ENCODE results near the gene STRADA. TPM values are rescaled to one million over a fixed set of nuclear protein-coding genes. Genes with fewer than 3 reads are reported as not detected.
A peak's percentile ranks its signal among the peaks of the same experiment; 100 is the strongest.

STRADA gene
- total RNA-seq, 1 experiment from 2014 or later, result 56.3 TPM

GRCh38 chr17:63775420-63775819, 33.8 kb upstream of the STRADA start:
- no peak for DNase-seq (ENCODE audit: low spot score)
- TF ChIP-seq EZH2 (IDR thresholded peaks at IDR 0.05; ENCODE audit: borderline replicate concordance, low read depth, low read length, poor library complexity, severe bottlenecking), result no peak
- TF ChIP-seq, protein P1, sequence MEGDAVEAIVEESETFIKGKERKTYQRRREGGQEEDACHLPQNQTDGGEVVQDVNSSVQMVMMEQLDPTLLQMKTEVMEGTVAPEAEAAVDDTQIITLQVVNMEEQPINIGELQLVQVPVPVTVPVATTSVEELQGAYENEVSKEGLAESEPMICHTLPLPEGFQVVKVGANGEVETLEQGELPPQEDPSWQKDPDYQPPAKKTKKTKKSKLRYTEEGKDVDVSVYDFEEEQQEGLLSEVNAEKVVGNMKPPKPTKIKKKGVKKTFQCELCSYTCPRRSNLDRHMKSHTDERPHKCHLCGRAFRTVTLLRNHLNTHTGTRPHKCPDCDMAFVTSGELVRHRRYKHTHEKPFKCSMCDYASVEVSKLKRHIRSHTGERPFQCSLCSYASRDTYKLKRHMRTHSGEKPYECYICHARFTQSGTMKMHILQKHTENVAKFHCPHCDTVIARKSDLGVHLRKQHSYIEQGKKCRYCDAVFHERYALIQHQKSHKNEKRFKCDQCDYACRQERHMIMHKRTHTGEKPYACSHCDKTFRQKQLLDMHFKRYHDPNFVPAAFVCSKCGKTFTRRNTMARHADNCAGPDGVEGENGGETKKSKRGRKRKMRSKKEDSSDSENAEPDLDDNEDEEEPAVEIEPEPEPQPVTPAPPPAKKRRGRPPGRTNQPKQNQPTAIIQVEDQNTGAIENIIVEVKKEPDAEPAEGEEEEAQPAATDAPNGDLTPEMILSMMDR (conservative IDR thresholded peaks at IDR 0.05; ENCODE audit: low read depth, low read length), result no peak
- ChIA-PET CTCF (no interaction called here), POLR2A (ENCODE audit: low non-redundant PET) (no interaction called here)
- peak overlapping the region; percentile 70 for H3K4me3 ChIP-seq (ENCODE audit: low read depth, low read length, poor library complexity, severe bottlenecking)
- no TSS peak for BruUV-seq (replicated peaks)
- peak overlapping the region; percentile 99 for H3K27ac ChIP-seq (ENCODE audit: low read depth, low read length, poor library complexity, severe bottlenecking)
- H3K27me3 ChIP-seq (replicated peaks; ENCODE audit: insufficient read depth, low read depth, low read length, poor library complexity), result no peaks in the 10 kb centered on the region
- intact Hi-C loops (cut with micrococcal nuclease; ENCODE audit: unreplicated experiment), result no loop called here
- peaks cover 34% of the 10 kb centered on the region for H3K36me3 ChIP-seq (ENCODE audit: insufficient read depth, low read length, poor library complexity, severe bottlenecking)
- no peaks in the 10 kb centered on the region for H3K9me3 ChIP-seq (ENCODE audit: low read depth, low read length, poor library complexity, severe bottlenecking)
- H3K4me1 ChIP-seq (ENCODE audit: insufficient read depth, low read length, poor library complexity, severe bottlenecking), result peaks cover 10% of the 10 kb centered on the region

DNA sequence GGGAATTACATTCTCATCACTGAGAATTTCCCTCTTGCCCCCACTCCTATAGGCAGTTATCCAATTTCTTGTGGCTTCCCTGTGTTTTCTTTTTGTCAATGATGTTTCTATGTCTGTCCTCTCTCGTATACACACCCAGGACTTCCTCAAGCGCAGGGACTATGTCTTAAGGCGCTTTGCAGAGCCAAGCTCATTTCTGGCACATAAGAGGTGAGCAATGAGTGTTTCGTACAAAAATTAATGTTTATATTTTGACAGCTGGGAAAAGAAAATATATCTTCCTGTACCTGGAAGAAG, 33.3 kb upstream of the STRADA start:
- CTCF ChIA-PET, result no interaction called here
- Histone ChIP-seq H3K27ac (ENCODE audit: low read depth, low read length, poor library complexity, severe bottlenecking) (peak overlapping the region; percentile 99), H3K4me1 (ENCODE audit: insufficient read depth, low read length, poor library complexity, severe bottlenecking) (peaks cover 10% of the 10 kb centered on the region), H3K9me3 (ENCODE audit: low read depth, low read length, poor library complexity, severe bottlenecking) (no peaks in the 10 kb centered on the region), H3K36me3 (ENCODE audit: insufficient read depth, low read length, poor library complexity, severe bottlenecking) (peaks cover 35% of the 10 kb centered on the region), H3K4me3 (ENCODE audit: low read depth, low read length, poor library complexity, severe bottlenecking) (peak overlapping the region; percentile 70), H3K27me3 (replicated peaks; ENCODE audit: insufficient read depth, low read depth, low read length, poor library complexity) (no peaks in the 10 kb centered on the region)
- BruUV-seq (replicated peaks), result TSS peak; percentile 29
- no peak for DNase-seq (ENCODE audit: low spot score)
- intact Hi-C loops (cut with micrococcal nuclease; ENCODE audit: unreplicated experiment), result no loop called here
- TF ChIP-seq EZH2 (IDR thresholded peaks at IDR 0.05; ENCODE audit: borderline replicate concordance, low read depth, low read length, poor library complexity, severe bottlenecking), result no peak
- TF ChIP-seq, protein P1 (conservative IDR thresholded peaks at IDR 0.05; ENCODE audit: low read depth, low read length), result no peak
- POLR2A ChIA-PET (ENCODE audit: low non-redundant PET), result interaction anchor here (0.9 kb wide), 1 partner anchor 15 kb away, joined by 3 read pairs; no protein-coding TSS in a partner anchor

DNA sequence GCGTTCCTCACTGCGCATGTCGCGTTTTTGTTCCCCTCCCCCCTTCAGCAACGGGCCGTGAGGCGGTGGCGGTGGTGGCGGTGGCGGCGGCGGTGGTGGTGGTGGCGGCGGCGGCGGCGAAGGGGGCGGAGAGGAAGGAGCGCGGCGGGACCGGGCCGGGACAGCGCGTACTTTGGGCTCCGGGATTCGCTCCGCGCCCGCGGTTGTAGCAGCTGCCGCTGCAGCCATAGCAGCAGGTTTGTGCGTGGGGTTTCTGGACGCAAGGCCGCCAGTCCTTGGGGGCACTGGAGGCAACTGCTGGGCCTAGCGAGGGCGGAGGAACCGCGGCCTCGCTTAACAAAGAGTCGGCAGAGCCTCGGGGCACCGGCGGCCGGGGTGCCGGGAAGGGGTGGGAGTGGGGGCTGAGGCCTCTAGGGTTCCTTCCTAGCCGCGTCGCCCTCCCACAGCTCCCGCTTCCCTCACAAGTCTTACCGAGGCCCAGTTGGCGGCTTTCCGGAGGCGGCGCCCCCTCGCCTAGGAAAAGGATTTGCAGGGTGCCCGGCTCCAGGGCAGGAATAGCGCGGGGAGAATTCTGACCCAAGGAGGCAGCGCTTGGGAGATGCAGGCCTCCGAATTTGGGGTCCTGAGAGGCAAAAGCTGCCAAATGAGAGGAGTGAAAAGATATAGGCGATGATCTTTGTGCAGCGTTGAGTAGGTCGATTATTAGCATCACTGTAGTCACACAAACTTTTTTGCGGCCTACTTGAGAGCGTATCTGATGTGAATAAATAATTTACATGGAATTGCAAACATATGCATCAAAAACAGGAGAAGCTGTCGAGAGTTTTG, 32.8 kb upstream of the STRADA start, which contains the start of gene DDX42:
TSS of gene DDX42 (plus strand) at position 30 of the 828 bp plus-strand sequence. CDS start 12,880 bp downstream, outside the sequence.
- Histone ChIP-seq H3K9me3 (ENCODE audit: low read depth, low read length, poor library complexity, severe bottlenecking) (no peaks in the 10 kb centered on the region), H3K4me1 (ENCODE audit: insufficient read depth, low read length, poor library complexity, severe bottlenecking) (peaks cover 10% of the 10 kb centered on the region), H3K36me3 (ENCODE audit: insufficient read depth, low read length, poor library complexity, severe bottlenecking) (peaks cover 31% of the 10 kb centered on the region), H3K27me3 (replicated peaks; ENCODE audit: insufficient read depth, low read depth, low read length, poor library complexity) (no peaks in the 10 kb centered on the region), H3K27ac (ENCODE audit: low read depth, low read length, poor library complexity, severe bottlenecking) (peak within 1 kb of the TSS; percentile 99), H3K4me3 (ENCODE audit: low read depth, low read length, poor library complexity, severe bottlenecking) (peak within 1 kb of the TSS; percentile 70)
- TF ChIP-seq EZH2 (IDR thresholded peaks at IDR 0.05; ENCODE audit: borderline replicate concordance, low read depth, low read length, poor library complexity, severe bottlenecking), result no peak
- TF ChIP-seq, protein P1 (conservative IDR thresholded peaks at IDR 0.05; ENCODE audit: low read depth, low read length), result peak; percentile 30; the same call in 1 of the 2 replicates
- intact Hi-C loops (cut with micrococcal nuclease; ENCODE audit: unreplicated experiment), result no loop called here
- DNase-seq (ENCODE audit: low spot score), result peak; percentile 73
- CTCF ChIA-PET, result interaction anchor here (0.6 to 0.7 kb wide), 2 partner anchors 53 to 59 kb away, joined by 3 read pairs; no protein-coding TSS in a partner anchor
- BruUV-seq (replicated peaks), result no TSS peak
- POLR2A ChIA-PET (ENCODE audit: low non-redundant PET), result interaction anchor here (0.6 to 0.9 kb wide), 2 partner anchors 16 to 32 kb away, joined by 3 to 15 read pairs; no protein-coding TSS in a partner anchor
